K562 (cell line): ENCODE results near the gene CBX8. TPM values are rescaled to one million over a fixed set of nuclear protein-coding genes. Genes with fewer than 3 reads are reported as not detected.
A peak's percentile ranks its signal among the peaks of the same experiment; 100 is the strongest.

Experiments used
- CBX1 ChIP-seq: sonication (generic); IDR thresholded peaks from 2 replicates; pipeline ENCODE4 v1.6.1; 2016; ENCODE audit warnings: antibody characterized with exemption, low read depth, mild to moderate bottlenecking
- CREB3L1 ChIP-seq: fragments of 450-650 bp; IDR thresholded peaks from 2 replicates; pipeline ENCODE4 v1.6.1; 2014; ENCODE audit warnings: low read depth, mild to moderate bottlenecking, moderate library complexity, borderline replicate concordance
- MIER1 ChIP-seq: fragments of 450-650 bp; IDR thresholded peaks from 2 replicates; pipeline ENCODE4 v1.6.1; 2016; ENCODE audit warnings: antibody characterized with exemption, mild to moderate bottlenecking, low read depth
- NCOA2 ChIP-seq, 2 experiments: fragments of 450-650 bp; IDR thresholded peaks; 2 replicates each; pipeline ENCODE4 v1.6.1; 2018; ENCODE audit warnings: mild to moderate bottlenecking in 2 of 2, moderate library complexity in 1 of 2; ENCODE audit not compliant: partially characterized antibody in 2 of 2
- RBFOX2 ChIP-seq: fragments of 200-400 bp; formaldehyde crosslinking; IDR thresholded peaks from 2 replicates; pipeline ENCODE4 v1.6.1; 2017; ENCODE audit warnings: low read depth, mild to moderate bottlenecking, low read length, moderate library complexity
- SMC3 ChIP-seq: conservative IDR thresholded peaks from 2 replicates; pipeline ENCODE4 v1.6.1; 2011; ENCODE audit warnings: low read depth, low read length, improper control_type of control experiment; ENCODE audit not compliant: insufficient read depth
- TRIM28 ChIP-seq: fragments of 450-650 bp; IDR thresholded peaks from 2 replicates; pipeline ENCODE4 v1.6.1; 2017
- WHSC1 ChIP-seq: IDR thresholded peaks from one replicate; pipeline ENCODE4 v1.6.1; 2012; ENCODE audit warnings: low read length, control low read depth, inconsistent platforms
- ZC3H8 ChIP-seq: fragments of 450-650 bp; IDR thresholded peaks from 2 replicates; pipeline ENCODE4 v1.6.1; 2017
- ZNF311 ChIP-seq: fragments of 250-450 bp; sonication (Bioruptor Pico); IDR thresholded peaks from 2 replicates; pipeline ENCODE4 v1.4.0; 2020; ENCODE audit warnings: mild to moderate bottlenecking, moderate library complexity
- polyA plus RNA-seq, 8 experiments: library from polyadenylated mRNA; depleted of rRNA in 4 of 8; stranded (reverse) in 5 of 8; unstranded in 3 of 8; fragments of >200 nt; fragmentation: Nextera tagmentation in 2 of 8; fragmentation: Illumina TruSeq in 1 of 8; extraction: Ambion mirVana in 2 of 8; extraction: Trizol in 1 of 8; gene quantifications; 2 replicates each; pipeline versions ENCODE4 v1.2.1 to v1.2.3, GENCODE V29; 2011 to 2014; ENCODE audit warnings: inconsistent platforms in 1 of 8, missing spikeins in 1 of 8
- total RNA-seq, 7 experiments: library from RNA; depleted of rRNA in 6 of 7; stranded (reverse); fragments of >200 nt in 6 of 7; fragmentation: Illumina TruSeq in 2 of 7; extraction: Trizol in 2 of 7; gene quantifications; 2 replicates each; pipeline versions ENCODE4 v1.2.1 to v1.2.3, GENCODE V29; 2011 to 2021; ENCODE audit warnings: low replicate concordance in 1 of 7
- TF ChIP-seq, protein P1 (sequence below): fragments of 450-650 bp; IDR thresholded peaks from 2 replicates; pipeline ENCODE4 v1.6.1; 2018; ENCODE audit not compliant: partially characterized antibody
- TF ChIP-seq, protein P2 (sequence below), 2 experiments: fragments of 450-650 bp in 1 of 2; sonication (generic) in 1 of 2; formaldehyde crosslinking in 1 of 2; IDR thresholded peaks; 2 replicates each; pipeline versions ENCODE4 v1.7.1 to v1.9.0; 2016 to 2022; ENCODE audit warnings: inconsistent platforms in 1 of 2, mild to moderate bottlenecking in 1 of 2, missing genetic modification reagents in 1 of 2

CBX8 gene
- total and polyA plus RNA-seq, 9 of the 15 experiments (the other 6 are each of a cell fraction or from before 2014, with no cell fraction given): 0.08 to 11.9 (median 2.6) TPM

GRCh38 chr17:79844869-79845600, 48.2 kb upstream of the CBX8 start (continued):
- TF ChIP-seq RBFOX2: peak; percentile 22; the same call in 1 of the 2 replicates
- no peak for TF ChIP-seq ZNF311 (CRISPR knock-in tag)
- TF ChIP-seq, protein P1, sequence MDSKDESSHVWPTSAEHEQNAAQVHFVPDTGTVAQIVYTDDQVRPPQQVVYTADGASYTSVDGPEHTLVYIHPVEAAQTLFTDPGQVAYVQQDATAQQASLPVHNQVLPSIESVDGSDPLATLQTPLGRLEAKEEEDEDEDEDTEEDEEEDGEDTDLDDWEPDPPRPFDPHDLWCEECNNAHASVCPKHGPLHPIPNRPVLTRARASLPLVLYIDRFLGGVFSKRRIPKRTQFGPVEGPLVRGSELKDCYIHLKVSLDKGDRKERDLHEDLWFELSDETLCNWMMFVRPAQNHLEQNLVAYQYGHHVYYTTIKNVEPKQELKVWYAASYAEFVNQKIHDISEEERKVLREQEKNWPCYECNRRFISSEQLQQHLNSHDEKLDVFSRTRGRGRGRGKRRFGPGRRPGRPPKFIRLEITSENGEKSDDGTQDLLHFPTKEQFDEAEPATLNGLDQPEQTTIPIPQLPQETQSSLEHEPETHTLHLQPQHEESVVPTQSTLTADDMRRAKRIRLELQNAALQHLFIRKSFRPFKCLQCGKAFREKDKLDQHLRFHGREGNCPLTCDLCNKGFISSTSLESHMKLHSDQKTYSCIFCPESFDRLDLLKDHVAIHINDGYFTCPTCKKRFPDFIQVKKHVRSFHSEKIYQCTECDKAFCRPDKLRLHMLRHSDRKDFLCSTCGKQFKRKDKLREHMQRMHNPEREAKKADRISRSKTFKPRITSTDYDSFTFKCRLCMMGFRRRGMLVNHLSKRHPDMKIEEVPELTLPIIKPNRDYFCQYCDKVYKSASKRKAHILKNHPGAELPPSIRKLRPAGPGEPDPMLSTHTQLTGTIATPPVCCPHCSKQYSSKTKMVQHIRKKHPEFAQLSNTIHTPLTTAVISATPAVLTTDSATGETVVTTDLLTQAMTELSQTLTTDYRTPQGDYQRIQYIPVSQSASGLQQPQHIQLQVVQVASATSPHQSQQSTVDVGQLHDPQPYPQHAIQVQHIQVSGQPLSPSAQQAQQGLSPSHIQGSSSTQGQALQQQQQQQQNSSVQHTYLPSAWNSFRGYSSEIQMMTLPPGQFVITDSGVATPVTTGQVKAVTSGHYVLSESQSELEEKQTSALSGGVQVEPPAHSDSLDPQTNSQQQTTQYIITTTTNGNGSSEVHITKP: peak; percentile 89
- TF ChIP-seq, protein P2, sequence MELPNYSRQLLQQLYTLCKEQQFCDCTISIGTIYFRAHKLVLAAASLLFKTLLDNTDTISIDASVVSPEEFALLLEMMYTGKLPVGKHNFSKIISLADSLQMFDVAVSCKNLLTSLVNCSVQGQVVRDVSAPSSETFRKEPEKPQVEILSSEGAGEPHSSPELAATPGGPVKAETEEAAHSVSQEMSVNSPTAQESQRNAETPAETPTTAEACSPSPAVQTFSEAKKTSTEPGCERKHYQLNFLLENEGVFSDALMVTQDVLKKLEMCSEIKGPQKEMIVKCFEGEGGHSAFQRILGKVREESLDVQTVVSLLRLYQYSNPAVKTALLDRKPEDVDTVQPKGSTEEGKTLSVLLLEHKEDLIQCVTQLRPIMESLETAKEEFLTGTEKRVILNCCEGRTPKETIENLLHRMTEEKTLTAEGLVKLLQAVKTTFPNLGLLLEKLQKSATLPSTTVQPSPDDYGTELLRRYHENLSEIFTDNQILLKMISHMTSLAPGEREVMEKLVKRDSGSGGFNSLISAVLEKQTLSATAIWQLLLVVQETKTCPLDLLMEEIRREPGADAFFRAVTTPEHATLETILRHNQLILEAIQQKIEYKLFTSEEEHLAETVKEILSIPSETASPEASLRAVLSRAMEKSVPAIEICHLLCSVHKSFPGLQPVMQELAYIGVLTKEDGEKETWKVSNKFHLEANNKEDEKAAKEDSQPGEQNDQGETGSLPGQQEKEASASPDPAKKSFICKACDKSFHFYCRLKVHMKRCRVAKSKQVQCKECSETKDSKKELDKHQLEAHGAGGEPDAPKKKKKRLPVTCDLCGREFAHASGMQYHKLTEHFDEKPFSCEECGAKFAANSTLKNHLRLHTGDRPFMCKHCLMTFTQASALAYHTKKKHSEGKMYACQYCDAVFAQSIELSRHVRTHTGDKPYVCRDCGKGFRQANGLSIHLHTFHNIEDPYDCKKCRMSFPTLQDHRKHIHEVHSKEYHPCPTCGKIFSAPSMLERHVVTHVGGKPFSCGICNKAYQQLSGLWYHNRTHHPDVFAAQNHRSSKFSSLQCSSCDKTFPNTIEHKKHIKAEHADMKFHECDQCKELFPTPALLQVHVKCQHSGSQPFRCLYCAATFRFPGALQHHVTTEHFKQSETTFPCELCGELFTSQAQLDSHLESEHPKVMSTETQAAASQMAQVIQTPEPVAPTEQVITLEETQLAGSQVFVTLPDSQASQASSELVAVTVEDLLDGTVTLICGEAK (IDR thresholded peaks at IDR 0.05): 0 out of 2 replicates have a peak, but pooled peaks have one; percentile 48
- TF ChIP-seq, protein P2 (CRISPR knock-in tag; IDR thresholded peaks at IDR 0.05): no peak
- no peak for TF ChIP-seq WHSC1
- no peak for TF ChIP-seq CBX1
- TF ChIP-seq ZC3H8: no peak
- no peak for TF ChIP-seq MIER1
- no peak for TF ChIP-seq TRIM28
- TF ChIP-seq NCOA2 (IDR thresholded peaks at IDR 0.05; ENCODE audit: partially characterized antibody in 2 of 2): no peak
- no peak for TF ChIP-seq SMC3
- TF ChIP-seq CREB3L1: no peak
